HCT116 (cell line): Measurements from ENCODE around the gene ZIC4. TPM values are rescaled to one million over a fixed set of nuclear protein-coding genes. Genes with fewer than 3 reads are reported as not detected.

Source experiments
- ATAC-seq: fragments of 200-7000 bp; cut with Tn5 transposase; 2 replicates; pipeline ENCODE4 v1.9.1; 2020; ENCODE audit warnings: mild to moderate bottlenecking, moderate library complexity
- BruUV-seq: library from RNA; stranded (reverse); fragments of 400-500 nt; replicated peaks from 2 replicates; lab custom pipeline; 2021; lab: Mats Ljungman, UMichigan
- CTCF ChIA-PET: fragments of 300-600 bp; sonication (Branson Sonifier 250); formaldehyde crosslinking; loops from one replicate; lab custom pipeline; 2021; ENCODE audit warnings: antibody characterized with exemption; lab: Charles Lee
- POLR2A ChIA-PET: fragments of 300-600, 350-600 bp; sonication (Branson Sonifier 250); formaldehyde crosslinking; loops from one replicate; lab custom pipeline; 2021; ENCODE audit warnings: antibody characterized with exemption; lab: Charles Lee
- RAD21 ChIA-PET, 2 experiments: fragments of 300-600 bp; sonication (Branson Sonifier 250); formaldehyde crosslinking; loops; one replicate each; lab custom pipeline; 2023; ENCODE audit warnings: low total read pairs in 2 of 2; ENCODE audit not compliant: uncharacterized antibody in 2 of 2, unreplicated experiment in 2 of 2, low non-redundant PET in 1 of 2; lab: Charles Lee
- DNase-seq: peaks from one replicate; pipeline ENCODE4 v3.0.0-alpha.2; 2010; ENCODE audit warnings: low read depth, low spot score
- H2AFZ ChIP-seq: fragments of 200-600 bp; shearing (Covaris generic), sonication (generic); 2 replicates; pipeline ENCODE4 v1.6.1; 2017; ENCODE audit warnings: low read depth, mixed run types, mixed read lengths, antibody characterized with exemption, low read length; ENCODE audit not compliant: poor library complexity, severe bottlenecking
- H3K27ac ChIP-seq: 2 replicates; pipeline ENCODE4 v1.5.1; 2012; ENCODE audit warnings: low read depth, low read length
- H3K27me3 ChIP-seq: fragments of 200-600 bp; sonication (generic); 2 replicates; pipeline ENCODE4 v1.6.1; 2016; ENCODE audit warnings: mixed run types, low read length, mixed read lengths; ENCODE audit not compliant: insufficient read depth
- H3K36me3 ChIP-seq, 2 experiments: fragments of 200-500 bp in 1 of 2; fragments of 200-600 bp in 1 of 2; sonication (Bioruptor generic) in 1 of 2; sonication (generic) in 1 of 2; 2 replicates each; pipeline versions ENCODE4 v1.5.1 to v1.6.1; 2014 to 2016; ENCODE audit warnings: low read length in 2 of 2, inconsistent platforms in 1 of 2, mixed read lengths in 1 of 2, mixed run types in 1 of 2; ENCODE audit not compliant: insufficient read depth in 2 of 2, control insufficient read depth in 1 of 2
- H3K4me1 ChIP-seq, 2 experiments: fragments of 200-600 bp in 1 of 2; sonication (generic) in 1 of 2; 2 replicates each; pipeline versions ENCODE4 v1.5.1 to v1.6.1; 2012 to 2017; ENCODE audit warnings: low read length in 2 of 2, inconsistent platforms in 1 of 2, mild to moderate bottlenecking in 1 of 2, mixed read lengths in 1 of 2, mixed run types in 1 of 2, moderate library complexity in 1 of 2; ENCODE audit not compliant: insufficient read depth in 2 of 2, control insufficient read depth in 1 of 2
- H3K4me2 ChIP-seq: fragments of 200-600 bp; sonication (generic); 2 replicates; pipeline ENCODE4 v1.6.1; 2017; ENCODE audit warnings: mixed run types, low read length, mixed read lengths
- H3K4me3 ChIP-seq, 2 experiments: fragments of 200-600 bp in 1 of 2; sonication (generic) in 1 of 2; replicated peaks in 1 of 2; 2 replicates each; pipeline ENCODE4 v1.5.1; 2011 to 2016; ENCODE audit warnings: low read length in 2 of 2, control low read depth in 1 of 2, low read depth in 1 of 2, mild to moderate bottlenecking in 1 of 2, mixed read lengths in 1 of 2, mixed run types in 1 of 2
- H3K79me2 ChIP-seq: fragments of 200-600 bp; sonication (generic); 2 replicates; pipeline ENCODE4 v1.6.1; 2017; ENCODE audit warnings: mild to moderate bottlenecking, mixed run types, low read length, moderate library complexity, mixed read lengths; ENCODE audit not compliant: insufficient read depth
- H3K9ac ChIP-seq: fragments of 200-600 bp; sonication (generic); 2 replicates; pipeline ENCODE4 v1.6.1; 2016; ENCODE audit warnings: low read length, mixed read lengths
- H3K9me2 ChIP-seq: fragments of 200-600 bp; sonication (generic), shearing (Covaris generic); 2 replicates; pipeline ENCODE4 v1.6.1; 2017; ENCODE audit warnings: mixed run types, mild to moderate bottlenecking, moderate library complexity; ENCODE audit not compliant: insufficient read depth
- H3K9me3 ChIP-seq, 2 experiments: fragments of 200-500 bp in 1 of 2; fragments of 200-600 bp in 1 of 2; sonication (Bioruptor generic) in 1 of 2; sonication (generic) in 1 of 2; 2 replicates each; pipeline ENCODE4 v1.6.1; 2014 to 2017; ENCODE audit warnings: low read length in 2 of 2, mixed read lengths in 2 of 2, inconsistent platforms in 1 of 2, low read depth in 1 of 2, mild to moderate bottlenecking in 1 of 2, mixed run types in 1 of 2, moderate library complexity in 1 of 2; ENCODE audit not compliant: control insufficient read depth in 1 of 2, insufficient read depth in 1 of 2
- H4K20me1 ChIP-seq: fragments of 200-600 bp; sonication (generic), shearing (Covaris generic); 2 replicates; pipeline ENCODE4 v1.6.1; 2017; ENCODE audit warnings: mixed run types, mild to moderate bottlenecking, moderate library complexity; ENCODE audit not compliant: insufficient read depth
- ATF3 ChIP-seq: IDR thresholded peaks from 2 replicates; pipeline ENCODE4 v1.6.1; 2012
- CBX3 ChIP-seq: IDR thresholded peaks from 2 replicates; pipeline ENCODE4 v1.6.1; 2012; ENCODE audit warnings: low read depth
- CEBPB ChIP-seq: IDR thresholded peaks from 2 replicates; pipeline ENCODE4 v1.6.1; 2012; ENCODE audit warnings: low read depth
- CTCF ChIP-seq, 3 experiments: fragments of 200-600 bp in 1 of 3; sonication (generic) in 1 of 3; IDR thresholded peaks in 2 of 3; conservative IDR thresholded peaks in 1 of 3; 2 replicates each; pipeline ENCODE4 v1.5.1; 2012 to 2017; ENCODE audit warnings: low read depth in 2 of 3, low read length in 2 of 3, antibody characterized with exemption in 1 of 3, borderline replicate concordance in 1 of 3, control low read depth in 1 of 3, mild to moderate bottlenecking in 1 of 3, mixed read lengths in 1 of 3, mixed run types in 1 of 3, moderate library complexity in 1 of 3; ENCODE audit not compliant: insufficient read depth in 1 of 3
- EGR1 ChIP-seq: IDR thresholded peaks from 2 replicates; pipeline ENCODE4 v1.6.1; 2012; ENCODE audit warnings: low read depth
- ELF1 ChIP-seq: IDR thresholded peaks from 2 replicates; pipeline ENCODE4 v1.6.1; 2012; ENCODE audit warnings: low read depth, borderline replicate concordance
- EZH2 ChIP-seq: fragments of 200-600 bp; sonication (generic); IDR thresholded peaks from 2 replicates; pipeline ENCODE4 v1.6.1; 2017; ENCODE audit warnings: antibody characterized with exemption, mixed run types
- EZH2phosphoT487 ChIP-seq: fragments of 200-600 bp; IDR thresholded peaks from 2 replicates; pipeline ENCODE4 v1.6.1; 2018; ENCODE audit warnings: antibody characterized with exemption, borderline replicate concordance
- FOSL1 ChIP-seq: IDR thresholded peaks from 2 replicates; pipeline ENCODE4 v1.6.1; 2012; ENCODE audit warnings: low read depth
- MAX ChIP-seq: IDR thresholded peaks from 2 replicates; pipeline ENCODE4 v1.6.1; 2012
- POLR2AphosphoS5 ChIP-seq: IDR thresholded peaks from 2 replicates; pipeline ENCODE4 v1.6.1; 2011; ENCODE audit warnings: mild to moderate bottlenecking, low read depth, low read length, moderate library complexity
- RAD21 ChIP-seq: IDR thresholded peaks from 2 replicates; pipeline ENCODE4 v1.6.1; 2012; ENCODE audit warnings: low read depth, mild to moderate bottlenecking
- REST ChIP-seq: IDR thresholded peaks from 2 replicates; pipeline ENCODE4 v1.6.1; 2012; ENCODE audit warnings: low read depth
- SIN3A ChIP-seq: IDR thresholded peaks from 2 replicates; pipeline ENCODE4 v1.6.1; 2012; ENCODE audit warnings: low read depth
- SP1 ChIP-seq: IDR thresholded peaks from 2 replicates; pipeline ENCODE4 v1.6.1; 2012; ENCODE audit warnings: low read depth
- SRF ChIP-seq: IDR thresholded peaks from 2 replicates; pipeline ENCODE4 v1.6.1; 2012; ENCODE audit warnings: low read depth
- TCF7L2 ChIP-seq: IDR thresholded peaks from 2 replicates; pipeline ENCODE4 v1.7.0; 2011; ENCODE audit warnings: borderline replicate concordance, inconsistent platforms; ENCODE audit not compliant: insufficient read depth, insufficient read length; ENCODE audit errors: extremely low read depth
- ZFX ChIP-seq: fragments of 450-650 bp; IDR thresholded peaks from 2 replicates; pipeline ENCODE4 v1.6.1; 2017
- intact Hi-C: fragments of 100-400 bp; cut with micrococcal nuclease; formaldehyde crosslinking; loops from 2 replicates; pipeline ENCODE4 v1.10.0; 2022
- total RNA-seq: library from RNA; stranded (reverse); gene quantifications from one replicate; pipeline ENCODE4 v1.2.1, GENCODE V29; 2021; ENCODE audit not compliant: unreplicated experiment

The ZIC4 gene
- total RNA-seq, 1 experiment from 2014 or later = not detected

GRCh38 chr3:147371771-147372340 is 34.5 kb downstream of the ZIC4 start:
- ATAC-seq (no peak), DNase-seq (no peak)
- no peak overlapping the region for H3K27ac ChIP-seq
- no peaks in the 10 kb centered on the region for H4K20me1 ChIP-seq
- RAD21 ChIA-PET = no interaction called here
- peaks cover 6% of the 10 kb centered on the region; the same call in 1 of the 2 replicates for H3K27me3 ChIP-seq
- H3K9me2 ChIP-seq = no peaks in the 10 kb centered on the region
- no TSS peak for BruUV-seq
- H3K9ac ChIP-seq = no peak overlapping the region
- CTCF ChIA-PET = no interaction called here
- H3K9me3 ChIP-seq = no peaks in the 10 kb centered on the region
- intact Hi-C loops = no loop called here
- H2AFZ ChIP-seq = no peak overlapping the region
- no peaks in the 10 kb centered on the region for H3K4me1 ChIP-seq
- no peaks in the 10 kb centered on the region for H3K79me2 ChIP-seq
- TF ChIP-seq FOSL1 (no peak), RAD21 (no peak), MAX (no peak), CTCF (IDR thresholded peaks at IDR 0.05 in 2 of 3, conservative IDR thresholded peaks at IDR 0.05 in 1 of 3; ENCODE audit: borderline replicate concordance in 1 of 3, insufficient read depth in 1 of 3, low read depth in 2 of 3, low read length in 2 of 3) (no peak), SP1 (no peak), ELF1 (no peak), ZFX (no peak), TCF7L2 (no peak), REST (no peak), ATF3 (no peak), EZH2phosphoT487 (no peak), SRF (no peak), CEBPB (no peak), POLR2AphosphoS5 (no peak), CBX3 (no peak), EGR1 (no peak), EZH2 (no peak), SIN3A (no peak)
- H3K4me3 ChIP-seq = no peak overlapping the region
- H3K36me3 ChIP-seq = no peaks in the 10 kb centered on the region
- POLR2A ChIA-PET = no interaction called here
- no peak overlapping the region for H3K4me2 ChIP-seq
